Measurements from ENCODE around the gene UVRAG.
A peak's percentile ranks its signal among the peaks of the same experiment; 100 is the strongest.

UVRAG gene

GRCh38 chr11:76179147-76179546, 364.1 kb downstream of the UVRAG start:
- DNase-seq = no peak

DNA sequence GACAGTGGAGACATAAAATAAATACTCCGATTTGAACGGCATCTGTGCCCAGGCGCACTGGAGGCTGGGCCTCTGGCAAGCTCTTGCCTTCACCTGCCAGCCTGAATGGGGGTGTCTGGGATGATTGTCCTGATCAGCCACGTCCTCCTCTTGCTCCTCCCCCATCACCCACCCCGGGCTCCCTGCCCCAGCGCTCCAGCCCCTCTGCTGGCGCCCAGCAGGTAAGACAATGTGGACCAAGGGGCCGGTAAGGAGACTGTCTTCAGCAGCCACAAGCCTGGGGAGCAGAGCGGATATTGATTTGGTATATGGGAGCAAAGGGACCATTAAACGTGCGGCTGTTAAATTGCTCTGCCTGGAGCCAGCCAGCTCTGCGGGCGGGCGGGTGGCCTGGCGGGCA, 366.4 kb downstream of the UVRAG start:
- no peak for DNase-seq

GRCh38 chr11:76184551-76184993, 369.6 kb downstream of the UVRAG start:
- DNase-seq = no peak

DNA sequence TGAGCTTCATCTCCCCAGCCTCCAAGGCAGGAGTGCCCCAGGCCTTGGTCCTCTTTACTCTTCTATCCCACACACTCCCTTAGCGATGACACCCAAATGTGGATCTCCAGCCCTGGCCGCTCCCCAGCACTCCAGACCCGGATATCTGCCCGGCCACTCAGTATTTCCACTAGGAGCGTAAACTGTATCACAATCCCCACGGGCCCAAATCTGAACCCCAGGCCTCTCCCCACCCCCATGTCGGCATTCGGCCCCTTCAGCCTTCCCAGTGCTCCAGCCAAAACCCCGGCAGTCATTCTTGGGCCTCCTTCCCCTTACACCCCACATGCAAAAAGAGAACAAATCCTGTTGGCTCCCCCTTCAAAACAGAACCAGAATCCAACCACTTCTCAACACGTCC, 370.5 kb downstream of the UVRAG start:
- no peak for DNase-seq

GRCh38 chr11:76185931-76186401, 371.0 kb downstream of the UVRAG start:
- DNase-seq = peak; percentile 44

- no peak for DNase-seq
Measured at GRCh38 chr11:76186776-76187279, 371.8 kb downstream of the UVRAG start.

GRCh38 chr11:76188873-76189272, 373.9 kb downstream of the UVRAG start:
- no peak for DNase-seq

- no peak for DNase-seq
Measured at GRCh38 chr11:76189682-76190081, 374.7 kb downstream of the UVRAG start.

DNA sequence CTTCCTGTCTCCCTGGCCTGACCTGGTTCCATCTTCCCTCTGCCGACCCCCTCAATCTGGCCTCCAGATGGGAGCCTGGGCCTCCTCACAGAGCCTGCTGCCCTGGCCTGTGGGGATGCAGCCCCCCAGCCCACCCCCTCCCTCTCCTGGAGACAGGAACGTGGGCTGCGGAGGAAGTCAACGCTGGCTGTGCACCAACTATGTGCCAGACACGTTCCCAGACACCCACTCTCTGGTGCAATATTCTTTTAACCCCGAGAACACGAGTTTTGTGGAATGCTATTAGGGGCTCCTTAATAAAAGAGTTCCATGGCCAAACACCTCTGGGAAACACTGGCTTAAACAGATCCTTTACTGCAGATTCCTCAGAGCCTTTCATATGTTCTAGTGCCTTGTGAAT, 375.4 kb downstream of the UVRAG start:
- no peak for DNase-seq
